NOMO-1 treated with dmso at 0.1 percent for 144 hours (cell line): ENCODE results near the gene NRG3.

Source experiments
- DNase-seq: peaks from one replicate; lab custom pipeline; 2025; ENCODE audit not compliant: unreplicated experiment; lab: John Stamatoyannopoulos, UW

NRG3 gene

DNA sequence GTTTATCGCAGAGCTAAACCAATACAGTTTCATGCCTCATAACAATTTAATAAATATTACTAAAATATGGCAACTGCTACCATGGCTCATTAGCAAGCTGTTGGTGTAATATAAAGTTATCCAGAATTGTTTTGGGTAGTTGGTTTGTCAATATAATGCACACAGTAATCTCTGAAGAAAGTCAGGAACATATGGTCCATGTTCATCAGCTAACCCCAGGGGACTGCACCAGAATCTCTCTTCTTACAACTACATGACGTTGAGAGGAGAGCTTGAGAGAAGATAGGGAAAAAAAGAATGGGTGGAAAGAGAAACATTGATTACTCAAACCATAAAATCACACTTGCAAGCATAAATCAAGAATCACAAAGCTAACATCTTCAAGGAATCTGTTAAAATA is 333.7 kb downstream of the NRG3 start:
- no peak for DNase-seq

DNA sequence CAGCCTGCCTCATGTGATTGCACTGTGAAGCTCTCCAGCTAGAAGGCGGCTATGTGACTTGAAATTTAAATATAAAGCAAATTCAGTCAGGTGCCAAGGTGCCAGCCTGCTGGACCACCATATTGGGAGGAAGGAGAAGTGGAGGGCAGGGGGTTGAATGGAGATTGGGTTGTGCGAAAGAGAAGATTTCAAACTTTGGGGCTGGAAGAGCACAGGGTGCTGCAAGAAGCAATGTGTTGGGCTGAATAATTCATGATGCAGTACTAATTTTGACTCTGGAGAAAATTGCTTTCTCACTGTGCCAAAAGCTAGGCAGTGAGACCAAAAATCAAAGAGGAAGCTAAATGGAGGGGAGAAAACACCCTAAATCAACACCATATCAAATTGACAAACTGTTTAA is 335.3 kb downstream of the NRG3 start:
- DNase-seq: no peak

DNA sequence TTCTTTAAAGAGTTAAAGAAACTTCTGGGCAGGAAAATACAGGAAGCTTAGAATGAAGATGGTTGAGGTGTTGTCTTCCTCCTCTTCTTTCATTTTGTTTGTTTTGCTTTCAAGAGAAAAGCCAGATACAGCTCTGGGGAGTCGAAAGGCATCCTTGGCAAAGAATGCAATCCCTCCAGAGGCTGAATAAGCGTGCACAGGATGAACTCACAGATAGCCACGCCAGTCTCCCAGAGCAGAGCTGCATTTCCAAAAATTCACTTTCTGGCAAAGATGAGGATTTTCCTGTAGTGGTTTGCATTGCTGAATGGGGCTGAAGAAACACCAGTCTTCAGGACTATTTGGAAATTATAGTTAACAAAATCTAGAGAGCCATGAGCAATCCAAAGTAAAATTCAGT is 336.4 kb downstream of the NRG3 start:
- DNase-seq: no peak

DNA sequence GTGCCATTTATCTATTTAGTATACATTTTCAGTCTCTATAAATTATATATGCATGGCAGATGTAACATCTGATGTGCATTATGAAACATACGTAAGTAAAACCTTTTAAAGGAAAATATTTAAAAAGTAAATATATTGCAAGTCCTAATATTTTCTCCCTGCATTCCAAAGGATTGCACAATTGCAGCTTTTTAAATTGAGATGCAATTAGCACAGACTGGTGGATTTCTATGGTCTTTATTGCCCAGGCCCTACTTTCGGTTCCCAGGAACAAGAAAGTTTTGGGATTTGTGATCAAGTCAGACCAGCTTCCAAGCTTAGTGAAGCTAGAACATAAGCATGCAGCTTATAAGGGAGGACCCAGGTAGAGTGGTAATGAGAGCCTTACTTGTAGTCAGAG is 337.8 kb downstream of the NRG3 start:
- DNase-seq: no peak

DNA sequence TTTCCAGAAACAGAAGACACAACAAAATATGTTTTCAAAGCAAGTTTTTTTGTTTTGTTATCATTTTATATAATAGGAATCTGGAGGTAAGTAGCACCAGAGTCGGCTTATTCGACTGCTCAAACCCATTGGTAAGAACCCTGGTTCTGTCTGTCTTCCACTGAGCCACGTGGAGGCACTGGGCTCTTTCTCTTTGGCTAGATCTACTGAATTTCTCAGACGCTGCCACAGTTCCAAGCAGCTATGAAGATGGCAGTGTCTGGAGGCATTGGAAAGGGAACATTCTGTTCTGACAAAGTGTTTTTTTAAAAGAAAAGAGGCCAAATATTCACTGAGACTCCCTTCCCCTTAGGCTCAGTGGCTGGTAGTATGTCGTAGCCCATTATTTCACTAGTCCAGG is 338.8 kb downstream of the NRG3 start:
- no peak for DNase-seq

DNA sequence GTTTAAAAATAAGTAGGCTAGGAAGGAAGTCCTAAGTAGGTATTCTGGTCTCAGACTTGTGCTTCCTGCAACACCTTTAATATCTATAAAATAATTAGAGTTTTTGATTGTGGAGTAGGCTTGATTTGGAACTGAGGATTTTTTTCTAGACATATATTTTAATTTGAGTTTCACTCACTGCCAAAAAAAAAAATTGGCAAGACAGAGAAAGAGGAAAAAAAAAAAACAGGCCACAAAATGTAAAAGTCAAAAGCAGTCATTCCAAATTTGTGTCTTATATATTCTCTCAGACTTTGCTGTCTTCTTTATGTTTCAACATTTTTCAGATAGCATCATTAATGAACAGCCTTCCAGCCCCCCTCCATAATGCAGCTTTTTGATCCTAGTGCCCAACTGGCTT is 346.1 kb downstream of the NRG3 start:
- DNase-seq: no peak

DNA sequence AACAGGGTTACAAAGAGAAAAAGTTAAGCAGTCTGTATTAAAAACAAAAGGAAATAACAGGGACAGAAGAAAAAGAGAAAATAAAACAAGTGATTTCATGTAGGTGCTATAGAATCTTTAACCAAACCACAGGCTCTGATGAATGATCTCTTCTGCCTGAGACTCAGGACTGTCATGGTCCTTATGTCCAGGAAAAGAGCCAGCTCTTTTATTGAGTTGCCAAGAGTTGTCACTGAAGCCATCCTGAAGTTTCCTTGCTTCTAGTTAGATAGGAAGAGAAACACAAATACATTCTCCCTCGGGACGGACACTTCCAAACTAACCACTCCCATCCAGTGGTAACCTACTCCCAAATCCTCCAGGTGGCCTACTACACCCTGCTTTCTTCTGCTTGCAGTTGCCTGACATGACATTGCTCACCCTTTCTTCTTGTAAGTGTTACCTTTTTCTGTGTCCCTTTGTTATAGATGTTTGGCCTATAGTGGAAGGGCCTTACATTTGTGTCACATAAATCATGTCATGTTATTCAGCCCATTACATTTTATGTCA is 346.7 kb downstream of the NRG3 start:
- no peak for DNase-seq

DNA sequence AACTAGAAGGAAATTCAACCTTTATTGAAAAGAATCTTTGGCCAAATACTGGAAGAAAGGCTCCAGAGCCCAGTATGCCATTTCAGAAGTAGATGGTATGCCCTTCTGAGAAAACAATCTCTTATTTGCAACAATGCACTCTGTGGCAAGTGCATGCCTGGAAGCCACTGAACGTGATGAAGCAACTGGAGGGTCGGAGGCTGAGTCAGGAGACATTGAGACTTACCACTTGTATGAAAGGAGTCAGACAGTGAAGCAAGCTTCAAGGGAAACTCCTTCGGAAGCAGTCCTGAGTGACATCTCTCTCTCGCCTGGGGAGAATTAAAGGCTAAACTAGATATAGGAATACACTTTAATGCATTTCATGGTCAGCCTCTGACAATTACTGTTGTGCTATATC is 353.7 kb downstream of the NRG3 start:
- DNase-seq: no peak

DNA sequence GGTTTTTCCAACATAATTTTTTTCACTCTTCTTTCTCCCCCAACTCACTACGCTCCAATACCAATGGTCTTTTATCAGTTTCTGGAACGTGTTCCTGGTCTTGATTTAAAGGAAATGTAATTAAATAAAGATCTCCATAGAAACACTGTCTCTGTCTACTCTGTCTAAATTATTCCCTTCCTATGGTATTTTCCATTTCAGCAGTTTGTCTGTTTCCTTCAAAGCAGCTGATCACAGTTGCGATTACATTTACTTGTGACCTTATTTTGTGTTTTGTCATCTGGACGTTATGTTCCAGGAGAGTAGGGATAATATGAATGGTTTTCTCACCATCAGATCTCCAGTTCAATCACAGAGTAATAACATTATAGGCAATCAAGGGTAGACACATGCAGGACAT is 359.2 kb downstream of the NRG3 start:
- DNase-seq: no peak

DNA sequence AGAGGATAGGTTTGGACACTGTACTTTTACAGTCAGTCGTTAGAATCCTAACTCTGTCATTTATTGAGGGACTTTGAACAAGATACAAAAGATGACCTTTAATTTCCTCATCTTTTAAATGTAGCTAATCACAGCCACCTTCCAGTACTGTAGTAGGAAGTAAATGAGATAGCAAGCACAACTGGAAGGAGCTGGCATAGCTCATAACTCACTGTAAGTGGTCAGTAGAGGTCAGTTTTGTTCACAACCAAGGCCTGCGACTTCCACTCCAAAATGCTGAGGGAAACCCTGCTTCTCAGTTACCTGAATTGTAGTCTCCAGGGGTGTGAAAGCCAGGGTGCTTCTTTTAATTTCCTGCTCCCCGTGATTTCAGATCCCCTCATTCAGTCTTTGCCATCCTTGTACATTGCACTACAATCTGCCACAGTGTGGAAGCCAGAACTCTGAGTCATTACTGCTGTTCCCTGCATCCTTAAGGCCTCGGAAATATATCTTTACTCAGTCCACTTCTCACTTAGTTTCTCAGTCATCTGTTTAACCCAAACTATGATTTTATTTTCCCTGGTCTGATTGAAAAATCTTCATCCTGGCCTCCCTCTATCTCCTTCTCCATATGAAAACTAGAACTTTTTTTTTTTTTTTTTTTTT is 361.2 kb downstream of the NRG3 start:
- no peak for DNase-seq

DNA sequence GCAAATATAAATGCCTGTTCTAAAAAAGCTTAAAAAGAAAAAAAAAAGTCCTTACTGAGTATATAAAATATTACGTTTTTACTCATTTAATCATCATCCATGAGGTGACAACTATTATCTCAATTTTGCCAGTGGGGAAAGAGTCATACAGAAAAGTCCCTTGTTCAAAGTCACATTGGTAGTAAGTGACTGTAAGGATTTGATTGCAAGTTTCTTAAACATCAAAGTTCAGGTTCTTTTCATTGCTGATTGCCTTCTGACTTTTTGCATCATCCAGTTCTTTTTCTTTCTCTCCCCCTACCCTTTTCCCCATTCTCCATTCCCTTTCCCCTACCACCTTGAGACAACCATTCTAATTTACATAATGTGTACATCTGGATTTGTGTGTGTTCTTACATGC is 363.3 kb downstream of the NRG3 start:
- no peak for DNase-seq

DNA sequence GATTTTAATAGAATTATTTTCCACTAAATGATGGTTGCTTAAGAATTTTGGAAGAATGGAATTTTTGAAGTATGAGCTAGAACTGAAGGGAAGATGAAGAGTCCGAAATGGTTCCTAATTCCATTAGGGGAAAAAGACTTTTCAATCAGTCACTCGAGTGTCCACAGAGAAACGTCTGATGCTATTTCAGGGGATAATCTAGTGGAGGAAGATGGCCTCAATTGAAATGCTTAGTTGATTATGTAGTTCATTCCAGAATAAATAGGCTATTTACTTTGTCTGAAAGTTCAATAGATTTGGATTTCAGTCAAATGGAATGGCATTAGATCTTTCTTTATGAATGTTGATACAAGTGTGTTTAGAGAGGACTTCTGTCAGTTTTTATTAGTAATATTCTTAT is 365.4 kb downstream of the NRG3 start:
- no peak for DNase-seq

DNA sequence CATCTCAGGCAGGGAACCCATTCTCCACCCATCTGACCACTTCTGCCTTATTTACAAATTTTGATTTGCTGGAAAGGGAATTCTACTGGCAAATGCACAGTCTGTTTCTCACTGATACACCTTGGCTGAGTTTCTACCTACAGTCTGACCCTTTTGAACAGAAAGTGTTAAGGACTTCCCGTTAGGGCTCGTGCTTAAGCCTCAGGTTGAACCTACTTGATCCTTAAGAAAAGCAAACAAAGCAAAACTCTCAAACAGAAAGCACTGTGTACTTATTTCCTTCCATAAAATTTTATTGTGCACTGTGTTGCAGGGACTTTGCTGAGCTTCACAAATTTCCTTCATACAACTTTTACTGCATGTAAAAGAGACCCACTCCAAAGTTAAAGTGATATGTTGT is 367.8 kb downstream of the NRG3 start:
- no peak for DNase-seq

DNA sequence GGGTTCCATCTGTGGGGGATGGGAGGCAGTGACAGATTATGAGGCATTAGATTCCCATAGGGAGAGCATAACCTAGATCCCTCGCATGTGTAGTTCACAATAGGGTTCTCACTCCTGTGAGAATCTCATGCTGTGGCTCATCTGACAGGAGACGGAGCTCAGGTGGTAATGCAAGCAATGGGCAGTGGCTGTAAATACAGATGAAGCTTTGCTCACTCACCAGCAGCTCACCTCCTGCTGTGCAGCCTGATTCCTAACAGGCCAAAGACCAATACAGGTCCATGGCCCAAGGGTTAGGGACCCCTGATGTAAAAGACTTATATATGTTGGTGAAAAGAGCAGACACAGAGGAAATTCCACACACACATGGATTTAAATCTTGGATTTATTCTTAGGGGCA is 370.2 kb downstream of the NRG3 start:
- no peak for DNase-seq

DNA sequence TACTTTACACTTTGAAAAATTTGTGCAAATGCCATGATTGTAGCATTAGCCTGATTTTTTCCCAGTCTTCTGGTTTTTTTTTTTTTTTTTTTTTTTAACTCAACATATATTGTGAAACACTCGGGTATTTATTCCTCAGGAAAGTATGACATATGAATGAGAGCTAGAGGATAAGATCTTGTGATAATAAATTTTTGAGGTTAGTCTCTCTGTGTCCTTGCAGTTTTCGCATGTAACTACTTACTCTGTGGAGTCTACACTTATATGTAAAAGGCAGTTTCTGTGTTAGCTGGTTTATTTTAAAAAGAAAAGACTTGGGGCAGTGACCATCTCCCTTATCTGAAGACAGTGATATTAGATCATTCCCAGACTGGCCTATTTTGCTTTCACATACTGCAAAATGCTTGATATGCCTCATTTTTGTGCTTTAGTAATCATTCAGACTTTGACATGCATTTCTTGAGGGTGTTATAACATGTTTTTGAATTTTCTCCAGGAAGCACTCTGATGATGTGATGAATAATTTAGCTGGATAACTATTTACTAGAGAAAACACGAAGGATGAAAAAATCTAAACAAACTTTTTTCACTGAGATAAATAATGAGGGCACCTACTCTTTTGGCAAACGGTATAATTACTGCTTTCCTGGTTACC is 371.0 kb downstream of the NRG3 start:
- DNase-seq: no peak

DNA sequence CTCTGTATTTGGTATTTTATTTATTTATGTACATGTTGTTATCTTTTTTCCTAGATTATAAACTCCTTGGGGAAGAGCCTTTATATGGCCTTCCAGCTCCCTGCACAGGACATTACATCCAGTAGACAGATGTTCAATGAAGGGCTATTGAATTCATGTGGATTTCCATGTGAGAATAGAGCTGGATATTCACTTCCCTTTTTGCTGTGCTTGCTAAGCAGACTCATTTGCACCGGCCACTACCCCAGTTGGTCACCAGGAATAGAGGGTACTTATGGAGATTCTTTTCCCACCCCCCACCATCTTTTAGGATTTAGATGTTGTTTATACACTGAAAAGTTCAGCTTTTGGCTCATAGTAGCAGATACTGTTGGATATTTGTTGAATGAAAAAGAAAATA is 374.1 kb downstream of the NRG3 start:
- DNase-seq: no peak

DNA sequence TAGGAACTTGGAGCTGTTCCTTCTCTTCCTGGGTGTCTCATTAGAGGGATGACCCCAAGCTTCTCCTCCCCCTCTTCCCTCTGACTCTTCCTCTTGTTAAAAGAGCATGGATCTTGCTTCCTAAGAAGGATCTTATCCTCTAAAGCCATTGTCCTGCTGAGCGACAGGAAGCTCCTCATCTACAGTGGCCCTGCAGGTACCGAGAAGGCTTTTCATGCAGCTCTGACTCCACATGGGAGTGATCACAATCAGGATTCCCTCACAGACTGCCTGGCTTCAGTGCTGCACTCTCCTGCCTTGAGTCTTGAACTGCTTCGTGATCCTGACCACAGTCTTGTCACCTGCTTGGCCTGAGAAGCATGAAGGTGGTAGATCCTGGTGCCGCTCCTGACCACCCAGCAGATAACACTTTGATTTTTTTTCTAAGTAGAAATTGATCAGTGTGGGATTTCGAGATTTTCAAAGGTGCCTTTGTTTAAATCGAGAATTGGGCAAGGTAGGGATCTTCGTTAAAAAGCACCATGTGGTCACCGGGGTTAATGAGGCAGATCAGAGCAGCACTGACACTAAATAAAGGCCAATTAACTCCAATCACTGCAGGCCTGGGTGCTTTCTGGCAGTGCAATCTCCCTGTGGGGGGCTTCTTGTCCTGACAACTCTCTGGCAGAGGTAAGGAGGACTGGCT is 376.4 kb downstream of the NRG3 start:
- no peak for DNase-seq

DNA sequence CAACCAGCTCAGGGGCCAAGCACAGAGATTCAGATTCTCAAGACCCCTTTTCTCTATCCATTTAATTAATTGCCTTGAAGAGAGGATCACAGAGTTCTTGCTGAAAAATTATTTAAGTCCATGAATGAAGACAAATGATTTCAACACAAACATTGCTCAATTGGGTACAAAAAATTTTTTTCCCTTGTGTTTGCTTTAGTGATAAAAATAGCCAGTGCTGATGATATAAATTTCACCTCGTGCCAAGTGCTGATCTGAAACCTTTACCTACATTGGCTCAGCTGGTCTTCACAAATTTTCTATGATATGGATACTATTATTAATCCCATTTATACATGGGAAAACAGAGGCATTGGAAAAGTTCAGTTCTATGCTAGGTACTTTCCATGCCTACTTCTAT is 377.1 kb downstream of the NRG3 start:
- DNase-seq: no peak

DNA sequence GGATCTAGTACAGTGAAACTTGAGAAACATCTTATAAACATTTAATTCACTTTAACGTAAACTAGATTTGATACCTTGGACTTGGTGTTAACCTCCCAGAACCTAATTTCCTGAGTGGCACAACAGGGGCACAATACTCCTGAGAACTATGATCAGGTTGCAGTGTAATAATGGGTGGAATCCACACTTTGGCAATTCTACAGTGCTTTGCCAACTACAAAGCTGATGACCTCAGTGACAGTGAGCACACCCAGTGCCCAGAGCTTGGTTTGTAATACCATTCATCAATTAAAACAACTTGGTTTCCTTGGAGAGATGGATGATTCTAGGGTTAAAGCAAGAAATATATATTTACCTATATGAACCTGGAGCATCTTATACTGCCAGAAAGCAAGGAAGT is 379.2 kb downstream of the NRG3 start:
- DNase-seq: no peak

DNA sequence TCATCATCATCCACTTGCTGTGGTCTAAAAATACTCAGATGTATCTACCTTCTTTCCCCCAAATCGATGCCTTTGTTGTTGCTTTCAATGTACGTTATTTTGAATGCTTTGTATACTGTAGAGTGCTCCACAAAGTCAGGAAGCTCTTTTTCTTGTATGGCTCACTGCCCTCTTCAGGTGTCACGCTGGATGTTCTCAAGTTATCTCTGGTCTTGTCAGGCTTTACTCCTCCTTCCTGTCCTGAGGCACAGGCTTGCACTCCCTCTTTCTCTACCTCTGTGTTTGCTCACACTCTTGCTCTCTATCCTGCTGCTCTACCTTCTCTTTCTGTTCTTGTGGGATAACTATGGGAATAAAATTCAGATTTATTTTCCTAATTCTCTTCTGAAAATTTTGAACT is 381.3 kb downstream of the NRG3 start:
- no peak for DNase-seq

DNA sequence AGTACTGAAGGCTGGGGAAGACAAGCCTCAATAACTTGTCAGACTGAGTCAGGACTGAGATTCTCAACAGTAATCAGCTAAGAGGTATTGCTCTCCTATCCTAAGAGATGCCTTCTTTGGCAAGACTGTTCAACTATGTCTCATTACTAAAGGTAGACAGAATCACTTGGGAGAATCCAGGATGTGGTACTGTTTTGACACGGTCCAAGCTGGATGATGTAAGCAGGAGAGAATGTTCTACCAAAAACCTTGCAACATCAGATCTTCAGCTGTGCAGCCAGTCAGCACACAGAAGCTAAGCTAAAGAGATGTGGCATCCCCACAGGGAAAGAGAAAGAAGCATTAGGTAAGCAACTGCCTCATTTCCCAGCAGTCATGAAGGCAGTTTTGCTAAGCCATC is 391.4 kb downstream of the NRG3 start:
- DNase-seq: no peak

DNA sequence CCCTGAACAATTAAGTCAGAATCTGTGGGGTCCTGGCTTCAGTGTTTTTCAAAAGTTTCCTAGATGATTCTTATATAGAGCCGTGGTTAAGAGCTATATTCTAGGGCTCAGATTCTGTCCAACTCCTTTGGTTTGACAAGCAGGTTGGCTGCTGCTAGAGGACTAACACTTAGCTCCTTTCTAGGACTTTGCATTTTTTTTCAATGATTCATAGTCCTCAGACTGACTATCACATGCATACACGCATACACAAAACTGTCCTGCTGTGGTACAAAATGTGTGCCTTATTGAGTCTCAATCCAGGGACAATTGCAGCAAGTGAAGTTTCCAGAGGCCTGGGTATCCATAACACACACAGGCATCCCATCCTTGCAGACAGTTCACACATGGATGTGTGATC is 392.0 kb downstream of the NRG3 start:
- DNase-seq: no peak
